ENCODE results near the gene FAM184B. TPM values are rescaled to one million over a fixed set of nuclear protein-coding genes. Genes with fewer than 3 reads are reported as not detected.

Gene FAM184B
- total RNA-seq, 1 experiment from 2014 or later: 0.09 TPM

DNA sequence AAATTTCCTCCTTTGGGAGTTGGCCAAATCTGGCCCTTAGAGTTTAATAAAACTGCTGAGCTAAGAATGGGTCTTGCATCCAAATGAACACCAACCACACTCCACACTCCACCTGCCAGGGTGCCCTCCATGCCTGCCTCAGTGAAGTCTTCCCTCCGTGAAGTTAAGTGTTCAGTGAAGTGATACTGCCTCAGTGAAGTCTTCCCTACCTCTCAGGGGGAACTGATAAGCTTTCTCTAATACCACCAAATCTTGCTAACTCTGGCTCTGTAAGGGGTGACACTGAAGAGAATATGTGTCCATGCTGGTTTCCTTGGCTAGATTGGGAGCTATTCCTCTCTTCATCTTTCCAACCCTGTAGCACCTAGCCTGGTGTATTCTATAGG is 139.0 kb downstream of the FAM184B start:
- Histone ChIP-seq H3K9me3 (ENCODE audit: control insufficient read depth, low read depth, low read length) (no peaks in the 10 kb centered on the region), H3K9ac (ENCODE audit: extremely low read depth, insufficient read length, low read length) (no peak overlapping the region), H2AK5ac (ENCODE audit: insufficient read length, low read length) (no peak overlapping the region), H3K4me2 (ENCODE audit: insufficient read depth, insufficient read length, low read length) (no peak overlapping the region), H4K91ac (ENCODE audit: insufficient read length, low read depth, low read length) (no peak overlapping the region), H3K23me2 (ENCODE audit: insufficient read length, low read depth, low read length, poor library complexity, severe bottlenecking) (no peaks in the 10 kb centered on the region), H4K8ac (replicated peaks; ENCODE audit: insufficient read length, low read depth, low read length) (no peak overlapping the region), H3K4ac (ENCODE audit: low read depth, low read length) (no peak overlapping the region), H3K79me2 (ENCODE audit: insufficient read depth, low read length) (no peaks in the 10 kb centered on the region), H3K27me3 (ENCODE audit: insufficient read depth, low read length) (no peaks in the 10 kb centered on the region), H3K23ac (ENCODE audit: insufficient read length, low read depth, low read length) (no peak overlapping the region), H3K4me1 (ENCODE audit: insufficient read depth, low read length) (no peaks in the 10 kb centered on the region), H2BK12ac (ENCODE audit: insufficient read length, low read depth, low read length) (no peak overlapping the region), H2BK15ac (ENCODE audit: low read depth, low read length) (no peak overlapping the region), H3K56ac (ENCODE audit: insufficient read length, low read depth, low read length) (no peak overlapping the region), H4K5ac (ENCODE audit: insufficient read length, low read depth, low read length) (no peak overlapping the region), H3K27ac (ENCODE audit: insufficient read length, low read depth, low read length) (no peak overlapping the region), H2BK20ac (ENCODE audit: low read depth, low read length, poor library complexity, severe bottlenecking) (no peak overlapping the region), H2BK120ac (ENCODE audit: low read depth, low read length, poor library complexity, severe bottlenecking) (no peak overlapping the region), H4K20me1 (ENCODE audit: control insufficient read depth, insufficient read depth, insufficient read length) (no peaks in the 10 kb centered on the region), H2BK5ac (ENCODE audit: insufficient read length, low read length) (no peak overlapping the region), H3K79me1 (ENCODE audit: insufficient read depth, low read depth, low read length, poor library complexity, severe bottlenecking) (no peaks in the 10 kb centered on the region), H3T11ph (ENCODE audit: low read length) (no peak overlapping the region), H2AFZ (ENCODE audit: low read length) (no peak overlapping the region), H3K18ac (ENCODE audit: insufficient read length, low read depth, low read length) (no peak overlapping the region), H3K14ac (ENCODE audit: insufficient read depth, low read length) (no peak overlapping the region)
- no CpG with 5 or more reads among the region's 1 CpG for WGBS (ENCODE audit: extremely low coverage, insufficient read length, low lambda C conversion rate)
- Mint-ChIP-seq H3K9me3 (peaks cover 13 to 19% of the 10 kb centered on the region in 2 experiments; a peak in 4 of 5 replicates), H3K36me3 (ENCODE audit: insufficient read depth in 1 of 3, low read depth in 3 of 3) (peaks cover 17 to 31% (median 26%) of the 10 kb centered on the region in 3 experiments), H3K4me1 (no peaks in the 10 kb centered on the region), H3K27ac (no peak overlapping the region; a peak in 1 of 7 replicates), H3K4me3 (no peak overlapping the region), H3K27me3 (ENCODE audit: low read depth) (peaks cover 8% of the 10 kb centered on the region)
- no peak for TF ChIP-seq CTCF (conservative IDR thresholded peaks at IDR 0.05)
- no peak for DNase-seq
